NCI-H1048 (cell line): Measurements from ENCODE around the gene EVX1.

ENCODE experiments used
- DNase-seq: peaks from one replicate; lab custom pipeline; 2025; lab: John Stamatoyannopoulos, UW

The EVX1 gene

GRCh38 chr7:27235387-27236311 lies 7.0 kb upstream of the EVX1 start:
- no peak for DNase-seq

GRCh38 chr7:27237735-27238334 lies 4.8 kb upstream of the EVX1 start:
- DNase-seq, result no peak

- no peak for DNase-seq
Observed at GRCh38 chr7:27238979-27239386, 3.6 kb upstream of the EVX1 start.

GRCh38 chr7:27239387-27240014 lies 3.1 kb upstream of the EVX1 start:
- no peak for DNase-seq

- DNase-seq, result no peak
Observed at GRCh38 chr7:27240015-27240731, 2.4 kb upstream of the EVX1 start.

- DNase-seq, result no peak
Observed at GRCh38 chr7:27241189-27242056, 1.2 kb upstream of the EVX1 start.

GRCh38 chr7:27242154-27242553 lies 448 bp upstream of the EVX1 start:
- no peak for DNase-seq

- DNase-seq, result no peak
Observed at GRCh38 chr7:27243340-27244163, 950 bp downstream of the EVX1 start.

- DNase-seq, result no peak
Observed at GRCh38 chr7:27244488-27245123, 2.0 kb downstream of the EVX1 start.

- DNase-seq, result no peak
Observed at GRCh38 chr7:27245124-27245797, 2.7 kb downstream of the EVX1 start.

- DNase-seq, result no peak
Observed at GRCh38 chr7:27245798-27246691, 3.4 kb downstream of the EVX1 start.

- no peak for DNase-seq
Observed at GRCh38 chr7:27247000-27247399, 4.4 kb downstream of the EVX1 start.

- DNase-seq, result no peak
Observed at GRCh38 chr7:27247452-27248426, 5.1 kb downstream of the EVX1 start.

- no peak for DNase-seq
Observed at GRCh38 chr7:27248427-27248806, 5.8 kb downstream of the EVX1 start.

- no peak for DNase-seq
Observed at GRCh38 chr7:27248911-27249723, 6.5 kb downstream of the EVX1 start.
